HuH-7.5 (cell line): ENCODE results near the gene PNMA1.

Source experiments
- DNase-seq: peaks from one replicate; pipeline ENCODE4 v3.0.0; 2011; ENCODE audit warnings: low spot score

PNMA1 gene

GRCh38 chr14:73750531-73750901, 36.3 kb upstream of the PNMA1 start:
- no peak for DNase-seq

GRCh38 chr14:73749706-73750530, 35.7 kb upstream of the PNMA1 start:
- DNase-seq = no peak

- no peak for DNase-seq
Observed at GRCh38 chr14:73748858-73749357, 34.7 kb upstream of the PNMA1 start.

- no peak for DNase-seq
Observed at GRCh38 chr14:73747379-73748211, 33.4 kb upstream of the PNMA1 start.

GRCh38 chr14:73746520-73747378, 32.6 kb upstream of the PNMA1 start:
- DNase-seq = no peak

- DNase-seq = no peak
Observed at GRCh38 chr14:73745571-73746519, 31.7 kb upstream of the PNMA1 start.

- no peak for DNase-seq
Observed at GRCh38 chr14:73744874-73745529, 30.8 kb upstream of the PNMA1 start.

- DNase-seq = no peak
Observed at GRCh38 chr14:73744175-73744867, 30.1 kb upstream of the PNMA1 start.

GRCh38 chr14:73743431-73743931, 29.3 kb upstream of the PNMA1 start:
- DNase-seq = no peak

- no peak for DNase-seq
Observed at GRCh38 chr14:73742520-73743238, 28.5 kb upstream of the PNMA1 start.

GRCh38 chr14:73741876-73742519, 27.8 kb upstream of the PNMA1 start:
- no peak for DNase-seq

GRCh38 chr14:73741386-73741875, 27.2 kb upstream of the PNMA1 start:
- DNase-seq = no peak

- peak; percentile 81 for DNase-seq
Observed at GRCh38 chr14:73740618-73741326, 26.6 kb upstream of the PNMA1 start.

GRCh38 chr14:73739899-73740617, 25.9 kb upstream of the PNMA1 start:
- DNase-seq = no peak

GRCh38 chr14:73739174-73739898, 25.2 kb upstream of the PNMA1 start:
- no peak for DNase-seq

GRCh38 chr14:73738518-73739173, 24.5 kb upstream of the PNMA1 start:
- no peak for DNase-seq
